Measurements from ENCODE around the gene KCND2. TPM values are rescaled to one million over a fixed set of nuclear protein-coding genes. Genes with fewer than 3 reads are reported as not detected.

Gene KCND2
- total RNA-seq, 1 experiment from 2014 or later: 0.72 TPM

- Histone ChIP-seq H3K36me3 (ENCODE audit: low read depth) (no peaks in the 10 kb centered on the region), H3K4me1 (replicated peaks; ENCODE audit: insufficient read depth) (0 out of 2 replicates have a peak, but pooled peaks cover 9% of the 10 kb centered on the region), H3K9me3 (ENCODE audit: insufficient read depth, low read depth) (no peaks in the 10 kb centered on the region), H2AFZ (no peak overlapping the region), H4K20me1 (ENCODE audit: insufficient read depth) (no peaks in the 10 kb centered on the region), H3K79me2 (ENCODE audit: low read depth) (no peaks in the 10 kb centered on the region), H3K27me3 (ENCODE audit: insufficient read depth, low read depth) (no peaks in the 10 kb centered on the region), H3K27ac (no peak overlapping the region), H3K4me2 (no peak overlapping the region), H3K9me2 (ENCODE audit: insufficient read depth) (no peaks in the 10 kb centered on the region), H3K4me3 (no peak overlapping the region), H3F3A (ENCODE audit: insufficient read depth, low read depth) (no peaks in the 10 kb centered on the region)
- no peak for DNase-seq
- POLR2A ChIA-PET (ENCODE audit: unreplicated experiment): no interaction called here
- no TSS peak for BruUV-seq (replicated peaks)
- intact Hi-C loops (cut with micrococcal nuclease; ENCODE audit: unreplicated experiment): no loop called here
- TF ChIP-seq CTCF (conservative IDR thresholded peaks at IDR 0.05) (no peak), EZH2 (IDR thresholded peaks at IDR 0.05; ENCODE audit: low read depth) (no peak)
- CTCF ChIA-PET: no interaction called here
Observed at GRCh38 chr7:120519224-120519623, 246.2 kb downstream of the KCND2 start.

- no peak overlapping the region for H3K4me2 ChIP-seq
- no peaks in the 10 kb centered on the region for H4K20me1 ChIP-seq (ENCODE audit: insufficient read depth)
- peak; percentile 5 to 48 for DNase-seq
- no peaks in the 10 kb centered on the region for H3K27me3 ChIP-seq (ENCODE audit: insufficient read depth, low read depth)
- no peak overlapping the region for H3K4me3 ChIP-seq
- no peak for TF ChIP-seq CTCF (conservative IDR thresholded peaks at IDR 0.05)
- TF ChIP-seq EZH2 (IDR thresholded peaks at IDR 0.05; ENCODE audit: low read depth): no peak
- intact Hi-C loops (cut with micrococcal nuclease; ENCODE audit: unreplicated experiment): no loop called here
- peak overlapping the region; percentile 40; the same call in 1 of the 2 replicates for H3K27ac ChIP-seq
- no TSS peak for BruUV-seq (replicated peaks)
- H3K4me1 ChIP-seq (replicated peaks; ENCODE audit: insufficient read depth): 0 out of 2 replicates have a peak, but pooled peaks cover 9% of the 10 kb centered on the region
- H3K36me3 ChIP-seq (ENCODE audit: low read depth): no peaks in the 10 kb centered on the region
- CTCF ChIA-PET: no interaction called here
- no peaks in the 10 kb centered on the region for H3K79me2 ChIP-seq (ENCODE audit: low read depth)
- H3K9me2 ChIP-seq (ENCODE audit: insufficient read depth): no peaks in the 10 kb centered on the region
- H3K9me3 ChIP-seq (ENCODE audit: insufficient read depth, low read depth): no peaks in the 10 kb centered on the region
- H3F3A ChIP-seq (ENCODE audit: insufficient read depth, low read depth): no peaks in the 10 kb centered on the region
- H2AFZ ChIP-seq: no peak overlapping the region
- POLR2A ChIA-PET (ENCODE audit: unreplicated experiment): interaction anchor here (0.7 kb wide), 1 partner anchor 13 kb away, joined by 3 read pairs; no protein-coding TSS in a partner anchor
Observed at GRCh38 chr7:120521761-120522737, 249.1 kb downstream of the KCND2 start.

GRCh38 chr7:120523985-120524384 is 251.0 kb downstream of the KCND2 start:
- Histone ChIP-seq H3K4me1 (replicated peaks; ENCODE audit: insufficient read depth) (0 out of 2 replicates have a peak, but pooled peaks cover 9% of the 10 kb centered on the region), H3K79me2 (ENCODE audit: low read depth) (no peaks in the 10 kb centered on the region), H3K4me3 (no peak overlapping the region), H2AFZ (no peak overlapping the region), H3K4me2 (no peak overlapping the region), H3K9me3 (ENCODE audit: insufficient read depth, low read depth) (no peaks in the 10 kb centered on the region), H3K27me3 (ENCODE audit: insufficient read depth, low read depth) (no peaks in the 10 kb centered on the region), H3K27ac (no peak overlapping the region), H3K36me3 (ENCODE audit: low read depth) (no peaks in the 10 kb centered on the region), H4K20me1 (ENCODE audit: insufficient read depth) (no peaks in the 10 kb centered on the region), H3K9me2 (ENCODE audit: insufficient read depth) (no peaks in the 10 kb centered on the region), H3F3A (ENCODE audit: insufficient read depth, low read depth) (no peaks in the 10 kb centered on the region)
- no peak for DNase-seq
- no TSS peak for BruUV-seq (replicated peaks)
- POLR2A ChIA-PET (ENCODE audit: unreplicated experiment): no interaction called here
- intact Hi-C loops (cut with micrococcal nuclease; ENCODE audit: unreplicated experiment): no loop called here
- CTCF ChIA-PET: no interaction called here
- TF ChIP-seq CTCF (conservative IDR thresholded peaks at IDR 0.05) (no peak), EZH2 (IDR thresholded peaks at IDR 0.05; ENCODE audit: low read depth) (no peak)
